ENCODE results near the gene TXNDC2.

DNA sequence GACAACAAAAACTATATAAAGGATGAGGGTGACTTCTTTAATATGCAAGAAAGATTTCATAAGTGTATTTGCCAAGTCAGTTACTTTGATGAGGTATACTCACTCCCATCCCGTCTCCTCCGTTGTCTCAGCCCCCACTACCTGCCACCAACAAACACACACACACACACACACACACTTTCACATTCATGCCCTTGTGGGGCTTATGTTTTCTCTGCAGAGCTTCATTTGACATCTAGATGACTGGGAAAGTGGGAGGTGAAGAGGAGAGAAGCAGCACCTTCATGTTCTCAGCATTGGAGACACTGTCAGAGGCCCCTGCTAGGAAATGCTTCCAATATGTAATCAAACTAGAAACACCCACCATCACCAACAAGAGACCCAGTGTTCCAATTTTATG, 22.5 kb upstream of the TXNDC2 start:
- TF ChIP-seq, protein P1, sequence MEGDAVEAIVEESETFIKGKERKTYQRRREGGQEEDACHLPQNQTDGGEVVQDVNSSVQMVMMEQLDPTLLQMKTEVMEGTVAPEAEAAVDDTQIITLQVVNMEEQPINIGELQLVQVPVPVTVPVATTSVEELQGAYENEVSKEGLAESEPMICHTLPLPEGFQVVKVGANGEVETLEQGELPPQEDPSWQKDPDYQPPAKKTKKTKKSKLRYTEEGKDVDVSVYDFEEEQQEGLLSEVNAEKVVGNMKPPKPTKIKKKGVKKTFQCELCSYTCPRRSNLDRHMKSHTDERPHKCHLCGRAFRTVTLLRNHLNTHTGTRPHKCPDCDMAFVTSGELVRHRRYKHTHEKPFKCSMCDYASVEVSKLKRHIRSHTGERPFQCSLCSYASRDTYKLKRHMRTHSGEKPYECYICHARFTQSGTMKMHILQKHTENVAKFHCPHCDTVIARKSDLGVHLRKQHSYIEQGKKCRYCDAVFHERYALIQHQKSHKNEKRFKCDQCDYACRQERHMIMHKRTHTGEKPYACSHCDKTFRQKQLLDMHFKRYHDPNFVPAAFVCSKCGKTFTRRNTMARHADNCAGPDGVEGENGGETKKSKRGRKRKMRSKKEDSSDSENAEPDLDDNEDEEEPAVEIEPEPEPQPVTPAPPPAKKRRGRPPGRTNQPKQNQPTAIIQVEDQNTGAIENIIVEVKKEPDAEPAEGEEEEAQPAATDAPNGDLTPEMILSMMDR (IDR thresholded peaks at IDR 0.05): no peak
- TF ChIP-seq EZH2 (IDR thresholded peaks at IDR 0.05): no peak

Measured in neural progenitor cell (in vitro differentiated cells).